RWPE2 (cell line): ENCODE data around the gene ZNF236.

Source experiments
- ATAC-seq: fragments of 200-7000 bp; cut with Tn5 transposase; 3 replicates; pipeline ENCODE4 v1.9.1; 2021; ENCODE audit warnings: low read depth
- DNase-seq: peaks from one replicate; pipeline ENCODE4 v3.0.0-alpha.2; 2020; ENCODE audit warnings: low spot score
- H3K27ac ChIP-seq: fragments of 450-650 bp; 2 replicates; pipeline ENCODE4 v1.5.1; 2017; ENCODE audit warnings: mild to moderate bottlenecking; ENCODE audit not compliant: poor library complexity, severe bottlenecking
- H3K27me3 ChIP-seq: fragments of 250-450 bp; sonication (Bioruptor Pico); 2 replicates; pipeline ENCODE4 v1.5.1; 2021; ENCODE audit warnings: mild to moderate bottlenecking, moderate library complexity; ENCODE audit not compliant: insufficient read depth, poor library complexity, severe bottlenecking
- H3K36me3 ChIP-seq: fragments of 250-450 bp; sonication (Bioruptor Pico); 2 replicates; pipeline ENCODE4 v1.5.1; 2020; ENCODE audit warnings: low read depth, mild to moderate bottlenecking, moderate library complexity
- H3K4me1 ChIP-seq: fragments of 250-450 bp; sonication (Bioruptor Pico); 2 replicates; pipeline ENCODE4 v1.5.1; 2021; ENCODE audit warnings: mild to moderate bottlenecking, moderate library complexity; ENCODE audit not compliant: insufficient read depth, poor library complexity, severe bottlenecking
- H3K4me3 ChIP-seq: fragments of 250-450 bp; sonication (Bioruptor Pico); 2 replicates; pipeline ENCODE4 v1.5.1; 2021; ENCODE audit warnings: mild to moderate bottlenecking, moderate library complexity; ENCODE audit not compliant: severe bottlenecking
- H3K9me3 ChIP-seq: fragments of 250-450 bp; sonication (Bioruptor Pico); 2 replicates; pipeline ENCODE4 v1.5.1; 2021; ENCODE audit warnings: mild to moderate bottlenecking, moderate library complexity; ENCODE audit not compliant: severe bottlenecking
- TF ChIP-seq, protein P1 (sequence below): fragments of 450-650 bp; IDR thresholded peaks from one replicate; pipeline ENCODE4 v1.5.1; 2017; ENCODE audit warnings: mild to moderate bottlenecking, moderate library complexity; ENCODE audit not compliant: poor library complexity, severe bottlenecking

ZNF236 gene

DNA sequence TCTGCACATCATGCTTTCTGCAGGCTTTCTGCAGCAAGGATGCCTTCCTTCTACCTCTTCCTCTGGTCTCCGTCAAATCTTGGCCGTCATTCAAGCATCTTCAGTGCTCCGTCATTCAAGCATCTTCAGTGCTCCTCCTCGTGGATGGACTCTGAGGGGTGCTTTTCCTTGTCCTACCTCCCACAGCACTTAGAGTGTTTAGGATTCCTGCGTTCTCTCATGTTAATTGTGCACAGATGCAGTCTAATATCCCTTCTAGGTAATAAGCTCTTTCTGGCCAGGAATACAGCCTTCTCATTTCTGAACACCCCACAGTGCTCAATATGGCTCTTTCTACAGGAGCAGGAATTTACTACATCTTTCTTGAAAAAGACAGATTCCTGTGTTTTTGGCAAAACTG, 59.8 kb downstream of the ZNF236 start:
- no peak for DNase-seq
- Histone ChIP-seq H3K4me3 (no peak overlapping the region), H3K36me3 (peaks cover 76% of the 10 kb centered on the region), H3K27ac (no peak overlapping the region), H3K9me3 (no peaks in the 10 kb centered on the region), H3K27me3 (no peaks in the 10 kb centered on the region), H3K4me1 (no peaks in the 10 kb centered on the region)
- ATAC-seq: no peak
- TF ChIP-seq, protein P1, sequence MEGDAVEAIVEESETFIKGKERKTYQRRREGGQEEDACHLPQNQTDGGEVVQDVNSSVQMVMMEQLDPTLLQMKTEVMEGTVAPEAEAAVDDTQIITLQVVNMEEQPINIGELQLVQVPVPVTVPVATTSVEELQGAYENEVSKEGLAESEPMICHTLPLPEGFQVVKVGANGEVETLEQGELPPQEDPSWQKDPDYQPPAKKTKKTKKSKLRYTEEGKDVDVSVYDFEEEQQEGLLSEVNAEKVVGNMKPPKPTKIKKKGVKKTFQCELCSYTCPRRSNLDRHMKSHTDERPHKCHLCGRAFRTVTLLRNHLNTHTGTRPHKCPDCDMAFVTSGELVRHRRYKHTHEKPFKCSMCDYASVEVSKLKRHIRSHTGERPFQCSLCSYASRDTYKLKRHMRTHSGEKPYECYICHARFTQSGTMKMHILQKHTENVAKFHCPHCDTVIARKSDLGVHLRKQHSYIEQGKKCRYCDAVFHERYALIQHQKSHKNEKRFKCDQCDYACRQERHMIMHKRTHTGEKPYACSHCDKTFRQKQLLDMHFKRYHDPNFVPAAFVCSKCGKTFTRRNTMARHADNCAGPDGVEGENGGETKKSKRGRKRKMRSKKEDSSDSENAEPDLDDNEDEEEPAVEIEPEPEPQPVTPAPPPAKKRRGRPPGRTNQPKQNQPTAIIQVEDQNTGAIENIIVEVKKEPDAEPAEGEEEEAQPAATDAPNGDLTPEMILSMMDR: no peak

DNA sequence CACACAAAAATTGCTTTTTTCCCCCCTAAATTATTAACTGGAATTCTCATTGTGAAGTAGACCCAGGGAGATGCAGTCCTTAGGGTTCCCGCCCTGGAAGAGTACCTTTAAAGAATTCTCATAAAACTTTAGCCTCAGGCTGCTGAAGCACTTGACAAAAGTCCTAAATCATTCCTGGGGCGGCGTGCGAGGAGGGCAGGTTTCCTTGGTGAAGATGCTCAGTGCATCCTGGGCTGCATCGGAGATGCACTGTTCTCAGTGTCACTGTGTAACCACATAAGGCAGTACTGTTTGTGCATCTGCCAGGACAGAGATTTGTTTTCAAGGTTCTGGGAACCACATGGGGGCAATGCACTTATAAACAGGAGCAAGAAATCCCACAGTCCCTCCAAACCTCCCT, 62.6 kb downstream of the ZNF236 start:
- Histone ChIP-seq H3K36me3 (peaks cover 57% of the 10 kb centered on the region), H3K4me3 (no peak overlapping the region), H3K27me3 (no peaks in the 10 kb centered on the region), H3K9me3 (no peaks in the 10 kb centered on the region), H3K4me1 (no peaks in the 10 kb centered on the region), H3K27ac (no peak overlapping the region)
- TF ChIP-seq, protein P1: no peak
- DNase-seq (no peak), ATAC-seq (no peak)

DNA sequence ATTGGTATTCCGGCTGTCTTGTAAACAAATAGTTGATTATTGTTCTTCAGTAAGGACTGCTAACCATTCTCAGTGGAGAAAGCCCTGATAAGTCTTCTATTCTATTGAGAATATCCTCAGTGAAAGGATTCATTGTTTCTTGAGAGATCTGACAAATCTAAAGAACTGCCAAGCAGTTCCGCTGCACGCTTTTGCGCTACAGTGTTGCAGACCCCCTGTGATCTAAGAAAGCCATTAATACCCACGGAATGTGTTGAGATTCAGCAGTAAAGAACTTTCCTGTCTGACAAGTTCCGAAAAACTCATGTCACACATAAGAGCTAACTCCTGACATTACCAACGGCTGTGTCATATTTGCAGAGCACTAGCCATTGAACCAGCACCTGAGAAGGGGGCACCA, 63.8 kb downstream of the ZNF236 start:
- TF ChIP-seq, protein P1: no peak
- H3K36me3 ChIP-seq: peaks cover 49% of the 10 kb centered on the region
- DNase-seq: no peak

DNA sequence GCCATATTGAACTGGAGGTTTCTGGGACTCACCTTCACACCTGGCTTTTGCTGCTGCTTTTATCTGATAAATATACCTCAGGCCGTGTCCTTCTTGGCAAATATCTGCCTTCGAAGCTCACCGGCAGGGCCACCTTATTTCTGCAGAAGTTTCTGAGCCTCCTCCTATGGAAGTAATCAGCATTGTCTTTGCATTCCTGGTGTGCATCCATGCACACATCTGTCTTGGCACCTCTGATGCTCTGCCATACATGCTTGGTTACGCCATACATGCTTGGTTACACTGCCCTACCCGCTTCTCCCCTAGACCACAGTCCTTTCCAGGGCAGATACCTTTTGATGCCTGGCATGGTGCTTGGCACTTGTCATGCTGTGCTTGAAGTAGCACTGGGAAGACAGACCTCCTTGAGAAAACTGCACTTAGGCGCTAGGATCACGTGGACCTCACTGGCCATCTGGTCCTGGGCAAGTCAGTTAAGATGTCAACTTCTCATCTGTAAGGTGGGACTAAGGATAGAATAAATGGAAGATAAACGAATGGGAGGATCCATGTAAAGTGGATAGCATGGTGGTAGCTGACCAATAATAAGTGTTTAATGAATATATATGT, 66.8 kb downstream of the ZNF236 start:
- Histone ChIP-seq H3K27me3 (no peaks in the 10 kb centered on the region), H3K27ac (no peak overlapping the region), H3K36me3 (peaks cover 32% of the 10 kb centered on the region), H3K4me1 (no peaks in the 10 kb centered on the region), H3K9me3 (no peaks in the 10 kb centered on the region), H3K4me3 (no peak overlapping the region)
- ATAC-seq: no peak
- DNase-seq: no peak
- TF ChIP-seq, protein P1: no peak

More for the DNA sequence above, 63.8 kb downstream of the ZNF236 start:
- Histone ChIP-seq H3K9me3 (no peaks in the 10 kb centered on the region), H3K4me3 (no peak overlapping the region), H3K27me3 (no peaks in the 10 kb centered on the region), H3K4me1 (no peaks in the 10 kb centered on the region), H3K27ac (no peak overlapping the region)
- no peak for ATAC-seq

DNA sequence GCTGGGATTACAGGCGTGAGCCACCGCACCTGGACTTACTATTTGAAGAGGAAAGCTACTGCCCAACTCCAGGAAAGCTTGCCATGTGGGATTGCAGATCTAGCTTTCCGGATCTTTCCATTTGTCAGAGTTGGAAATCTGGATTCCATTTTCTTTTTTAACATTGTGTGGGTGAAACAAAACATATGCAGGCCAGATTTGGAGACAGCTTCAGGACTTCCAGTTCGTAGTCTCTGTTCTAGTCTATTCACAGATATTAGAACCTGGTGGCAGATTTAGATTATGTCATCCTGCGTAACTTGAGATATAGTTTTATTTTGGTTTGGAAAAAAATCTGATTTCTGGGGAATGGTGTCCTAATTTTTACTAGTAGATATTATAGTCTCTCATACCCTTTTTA, 70.5 kb downstream of the ZNF236 start:
- H3K4me3 ChIP-seq: no peak overlapping the region
- H3K4me1 ChIP-seq: no peaks in the 10 kb centered on the region
- TF ChIP-seq, protein P1: no peak
- no peaks in the 10 kb centered on the region for H3K27me3 ChIP-seq
- H3K36me3 ChIP-seq: peaks cover 42% of the 10 kb centered on the region
- DNase-seq: no peak
- no peak for ATAC-seq
- no peak overlapping the region for H3K27ac ChIP-seq
- no peaks in the 10 kb centered on the region for H3K9me3 ChIP-seq
